Measurements from ENCODE around the gene SNAPC1. TPM values are rescaled to one million over a fixed set of nuclear protein-coding genes. Genes with fewer than 3 reads are reported as not detected.

SNAPC1 gene
- total RNA-seq, 1 donor from 2014 or later, result 6.2 TPM

DNA sequence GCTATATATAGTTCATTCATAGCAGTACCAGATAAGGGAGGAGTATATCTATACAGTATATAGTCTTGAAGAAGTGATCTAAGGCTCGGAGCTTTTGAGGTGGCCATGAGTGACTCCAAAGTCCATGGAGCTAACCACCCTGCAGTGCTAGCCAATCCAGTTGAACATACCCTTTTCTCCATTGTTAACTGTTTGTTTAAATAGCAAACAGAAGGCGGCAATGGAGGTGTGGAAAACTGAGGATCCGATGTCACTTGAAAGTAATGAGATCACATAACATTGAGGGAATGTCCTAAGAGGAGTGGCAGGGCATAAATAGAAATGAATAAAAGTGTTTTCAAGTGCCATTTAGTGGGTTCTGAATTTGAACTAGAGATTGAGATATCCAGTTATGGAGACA is 12.4 kb upstream of the SNAPC1 start:
- Histone ChIP-seq H3K36me3 (peaks cover 34% of the 10 kb centered on the region), H3K4me3 (no peak overlapping the region), H3K4me1 (peaks cover 10% of the 10 kb centered on the region), H3K9me3 (no peaks in the 10 kb centered on the region), H3K27ac (no peak overlapping the region), H3K27me3 (no peaks in the 10 kb centered on the region)
- no peak for DNase-seq
- TF ChIP-seq, protein P1, sequence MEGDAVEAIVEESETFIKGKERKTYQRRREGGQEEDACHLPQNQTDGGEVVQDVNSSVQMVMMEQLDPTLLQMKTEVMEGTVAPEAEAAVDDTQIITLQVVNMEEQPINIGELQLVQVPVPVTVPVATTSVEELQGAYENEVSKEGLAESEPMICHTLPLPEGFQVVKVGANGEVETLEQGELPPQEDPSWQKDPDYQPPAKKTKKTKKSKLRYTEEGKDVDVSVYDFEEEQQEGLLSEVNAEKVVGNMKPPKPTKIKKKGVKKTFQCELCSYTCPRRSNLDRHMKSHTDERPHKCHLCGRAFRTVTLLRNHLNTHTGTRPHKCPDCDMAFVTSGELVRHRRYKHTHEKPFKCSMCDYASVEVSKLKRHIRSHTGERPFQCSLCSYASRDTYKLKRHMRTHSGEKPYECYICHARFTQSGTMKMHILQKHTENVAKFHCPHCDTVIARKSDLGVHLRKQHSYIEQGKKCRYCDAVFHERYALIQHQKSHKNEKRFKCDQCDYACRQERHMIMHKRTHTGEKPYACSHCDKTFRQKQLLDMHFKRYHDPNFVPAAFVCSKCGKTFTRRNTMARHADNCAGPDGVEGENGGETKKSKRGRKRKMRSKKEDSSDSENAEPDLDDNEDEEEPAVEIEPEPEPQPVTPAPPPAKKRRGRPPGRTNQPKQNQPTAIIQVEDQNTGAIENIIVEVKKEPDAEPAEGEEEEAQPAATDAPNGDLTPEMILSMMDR (IDR thresholded peaks at IDR 0.05), result no peak
- ATAC-seq, result no peak
- intact Hi-C loops (cut with DNase I), result no loop called here

DNA sequence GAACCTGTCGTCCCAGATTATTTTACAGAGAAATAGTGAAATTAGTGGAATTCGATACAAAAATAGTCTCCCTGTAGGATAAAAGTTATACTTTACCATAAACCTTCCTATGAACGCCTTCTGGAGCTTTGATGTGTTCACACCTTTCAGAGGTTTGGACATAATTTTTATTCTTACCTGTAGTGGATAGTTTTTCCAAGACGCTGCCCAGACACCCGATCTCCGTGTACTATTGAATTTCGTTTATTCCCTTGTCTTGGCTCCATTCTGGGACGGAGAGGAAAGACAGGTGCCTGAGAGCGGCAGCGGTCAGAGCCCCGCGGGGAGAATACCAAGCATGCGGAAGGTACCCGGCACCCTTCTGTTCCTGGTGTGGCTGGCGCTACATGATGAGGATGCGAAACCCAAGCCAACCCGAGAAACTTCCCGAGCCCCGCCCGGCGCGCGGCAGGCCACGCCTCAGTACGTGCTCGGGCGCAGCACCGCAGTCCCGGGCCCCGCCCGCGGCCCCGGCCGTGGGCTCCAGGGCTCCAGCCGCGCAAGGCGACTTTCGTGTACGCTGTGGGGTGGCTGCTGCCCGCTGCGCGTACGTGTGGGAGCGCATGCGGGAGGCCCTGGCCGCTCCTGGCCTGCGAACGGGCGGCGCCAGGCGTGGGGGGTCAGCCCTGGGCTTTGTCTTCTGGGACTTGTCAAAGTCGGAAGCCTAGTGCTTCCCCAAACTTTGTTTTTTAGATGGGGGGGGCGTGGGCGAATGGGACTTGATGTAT is 11.3 kb upstream of the SNAPC1 start:
- ATAC-seq (peak; percentile 99), DNase-seq (peak; percentile 94)
- TF ChIP-seq, protein P1 (IDR thresholded peaks at IDR 0.05), result no peak
- peak overlapping the region; percentile 63 for H3K4me3 ChIP-seq
- intact Hi-C loops (cut with DNase I), result no loop called here
- H3K27me3 ChIP-seq, result no peaks in the 10 kb centered on the region
- peaks cover 10% of the 10 kb centered on the region for H3K4me1 ChIP-seq
- peaks cover 23% of the 10 kb centered on the region for H3K36me3 ChIP-seq
- no peaks in the 10 kb centered on the region for H3K9me3 ChIP-seq
- H3K27ac ChIP-seq, result peak overlapping the region; percentile 85

DNA sequence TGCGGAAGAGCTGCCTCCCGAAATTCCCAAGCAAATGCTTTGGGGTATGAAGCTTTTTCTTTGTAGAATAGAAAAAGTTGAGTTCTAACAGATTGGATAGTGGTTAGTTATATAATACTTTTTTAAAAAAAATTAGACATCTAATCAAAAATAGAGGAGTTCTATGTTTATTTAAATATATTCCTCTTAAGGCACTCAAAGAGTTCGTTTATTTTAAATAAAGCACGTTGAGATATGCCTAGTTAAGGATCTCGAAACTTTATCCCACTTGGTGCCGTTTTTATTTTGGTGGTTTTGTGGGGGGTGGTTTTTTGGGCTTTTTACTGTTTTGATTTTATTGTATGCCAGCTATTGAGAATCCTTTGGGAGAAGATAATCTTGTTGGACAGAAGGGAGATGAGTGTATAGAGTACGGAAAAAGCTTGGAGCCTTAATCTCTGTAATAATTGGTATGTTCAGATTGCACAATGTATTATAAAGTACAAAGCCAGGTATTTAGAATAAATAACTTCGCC is 10.7 kb upstream of the SNAPC1 start:
- ATAC-seq, result no peak
- TF ChIP-seq, protein P1 (IDR thresholded peaks at IDR 0.05), result no peak
- Histone ChIP-seq H3K9me3 (no peaks in the 10 kb centered on the region), H3K27ac (peak overlapping the region; percentile 85), H3K4me3 (peak overlapping the region; percentile 63), H3K27me3 (no peaks in the 10 kb centered on the region), H3K36me3 (peaks cover 17% of the 10 kb centered on the region), H3K4me1 (peaks cover 10% of the 10 kb centered on the region)
- no peak for DNase-seq
- intact Hi-C loops (cut with DNase I), result no loop called here

DNA sequence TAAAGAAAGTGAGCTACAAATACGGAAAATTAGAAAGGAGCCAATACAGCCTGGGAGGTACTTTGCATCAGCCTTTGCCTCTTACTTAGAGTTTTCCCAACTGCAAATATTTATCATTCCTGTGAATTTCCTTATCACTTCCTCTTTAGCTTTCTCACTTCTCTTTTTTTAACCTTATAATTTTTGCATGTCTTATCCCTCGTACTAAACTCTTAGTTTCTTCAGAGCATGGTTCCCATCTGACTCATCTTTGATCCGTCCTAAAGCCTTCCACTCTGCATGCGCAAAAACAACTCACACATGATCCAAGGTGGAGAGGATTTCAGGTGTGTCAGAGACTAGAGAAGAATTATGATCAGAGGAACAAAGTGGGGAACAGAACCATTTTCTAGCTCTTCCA is 9.6 kb upstream of the SNAPC1 start:
- H3K36me3 ChIP-seq, result peaks cover 6% of the 10 kb centered on the region
- DNase-seq, result no peak
- H3K9me3 ChIP-seq, result no peaks in the 10 kb centered on the region
- intact Hi-C loops (cut with DNase I), result no loop called here
- no peaks in the 10 kb centered on the region for H3K27me3 ChIP-seq
- no peak overlapping the region for H3K27ac ChIP-seq
- TF ChIP-seq, protein P1 (IDR thresholded peaks at IDR 0.05), result no peak
- no peak overlapping the region for H3K4me3 ChIP-seq
- peaks cover 10% of the 10 kb centered on the region for H3K4me1 ChIP-seq
- ATAC-seq, result no peak

DNA sequence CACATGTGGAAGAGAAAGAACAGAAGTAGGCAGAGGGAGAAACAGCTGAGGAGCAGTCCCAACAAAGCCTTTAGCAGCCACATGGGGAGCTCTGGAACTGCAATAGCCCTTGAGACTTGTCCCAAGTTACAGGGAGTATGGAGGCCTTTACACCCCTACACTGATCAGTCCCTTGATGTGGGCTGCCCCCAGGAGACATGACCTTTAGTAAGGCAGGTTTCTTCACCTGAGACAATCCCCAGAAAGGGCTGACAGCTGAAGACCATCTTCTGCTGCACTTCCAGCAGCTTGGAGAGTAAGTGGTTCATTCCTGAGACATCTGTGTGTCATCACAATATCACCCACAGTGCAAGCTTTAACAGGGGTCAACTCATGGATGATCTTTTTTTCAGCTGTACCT is 8.6 kb upstream of the SNAPC1 start:
- H3K36me3 ChIP-seq, result no peaks in the 10 kb centered on the region
- DNase-seq, result no peak
- no peaks in the 10 kb centered on the region for H3K9me3 ChIP-seq
- peaks cover 10% of the 10 kb centered on the region for H3K4me1 ChIP-seq
- no peak for ATAC-seq
- intact Hi-C loops (cut with DNase I), result no loop called here
- no peaks in the 10 kb centered on the region for H3K27me3 ChIP-seq
- TF ChIP-seq, protein P1 (IDR thresholded peaks at IDR 0.05), result no peak
- no peak overlapping the region for H3K4me3 ChIP-seq
- H3K27ac ChIP-seq, result no peak overlapping the region

Measured in upper lobe of right lung (tissue), 1 donor.